ENCODE measurements around the gene PDXDC1. TPM values are rescaled to one million over a fixed set of nuclear protein-coding genes. Genes with fewer than 3 reads are reported as not detected.
"Not testable (repeated sequence)": the region's sequence is repeated elsewhere in the genome, so short reads cannot be mapped to it uniquely, and the experiment has no call there.

The PDXDC1 gene
- total RNA-seq, 3 donors from 2014 or later (not counting 1 experiment from before 2014, with no cell fraction given): 72.7 to 88.2 (median 75.1) TPM

GRCh38 chr16:15168953-15169652 is 194.3 kb downstream of the PDXDC1 start:
- H3K27me3 ChIP-seq (ENCODE audit: control insufficient read depth, insufficient read depth, low read length); DNase-seq; H3K27ac ChIP-seq (ENCODE audit: low read length); H3K36me3 ChIP-seq (ENCODE audit: control insufficient read depth, insufficient read depth, low read length); H3K9me3 ChIP-seq (ENCODE audit: control insufficient read depth, insufficient read depth, low read length); intact Hi-C loops (cut with micrococcal nuclease); H3K4me1 Mint-ChIP-seq; ATAC-seq; H3K4me1 ChIP-seq (ENCODE audit: control insufficient read depth, insufficient read depth, low read length); H3K9me3 Mint-ChIP-seq; H3K36me3 Mint-ChIP-seq; H3K4me3 ChIP-seq (ENCODE audit: low read length); H3K27ac Mint-ChIP-seq; H3K27me3 Mint-ChIP-seq (ENCODE audit: low read depth in 2 of 2); H3K4me3 Mint-ChIP-seq: not testable (repeated sequence)
- WGBS (ENCODE audit: insufficient coverage): 78% methylated on average over 3 of the region's 5 CpGs

GRCh38 chr16:15179909-15180308 is 205.1 kb downstream of the PDXDC1 start:
- H3K4me1 ChIP-seq (ENCODE audit: control insufficient read depth, insufficient read depth, low read length); H3K27me3 ChIP-seq (ENCODE audit: control insufficient read depth, insufficient read depth, low read length); H3K36me3 ChIP-seq (ENCODE audit: control insufficient read depth, insufficient read depth, low read length); H3K27ac Mint-ChIP-seq; ATAC-seq; H3K36me3 Mint-ChIP-seq; H3K9me3 Mint-ChIP-seq; H3K4me3 Mint-ChIP-seq; H3K27ac ChIP-seq (ENCODE audit: low read length); intact Hi-C loops (cut with micrococcal nuclease); DNase-seq; H3K9me3 ChIP-seq (ENCODE audit: control insufficient read depth, insufficient read depth, low read length); H3K4me3 ChIP-seq (ENCODE audit: low read length); H3K4me1 Mint-ChIP-seq: not testable (repeated sequence)
- peaks cover 3 to 11% of the 10 kb centered on the region in 2 donors for H3K27me3 Mint-ChIP-seq (ENCODE audit: low read depth in 2 of 2)
- WGBS (ENCODE audit: insufficient coverage): 86% methylated on average over 1 of the region's 3 CpGs

GRCh38 chr16:15180946-15181345 is 206.1 kb downstream of the PDXDC1 start:
- H3K27me3 Mint-ChIP-seq (ENCODE audit: low read depth in 2 of 2); H3K36me3 Mint-ChIP-seq; DNase-seq; H3K27ac Mint-ChIP-seq; intact Hi-C loops (cut with micrococcal nuclease); H3K36me3 ChIP-seq (ENCODE audit: control insufficient read depth, insufficient read depth, low read length); H3K4me3 ChIP-seq (ENCODE audit: low read length); H3K4me1 Mint-ChIP-seq; H3K4me3 Mint-ChIP-seq; H3K4me1 ChIP-seq (ENCODE audit: control insufficient read depth, insufficient read depth, low read length); ATAC-seq; H3K9me3 Mint-ChIP-seq; H3K27me3 ChIP-seq (ENCODE audit: control insufficient read depth, insufficient read depth, low read length); H3K27ac ChIP-seq (ENCODE audit: low read length); H3K9me3 ChIP-seq (ENCODE audit: control insufficient read depth, insufficient read depth, low read length): not testable (repeated sequence)
- no CpG with 5 or more reads among the region's 1 CpG for WGBS (ENCODE audit: insufficient coverage)

- H3K9me3 ChIP-seq (ENCODE audit: control insufficient read depth, insufficient read depth, low read length); H3K9me3 Mint-ChIP-seq; H3K4me3 Mint-ChIP-seq; H3K27me3 Mint-ChIP-seq (ENCODE audit: low read depth in 2 of 2); H3K36me3 ChIP-seq (ENCODE audit: control insufficient read depth, insufficient read depth, low read length); H3K4me1 Mint-ChIP-seq; DNase-seq; ATAC-seq; H3K36me3 Mint-ChIP-seq; H3K4me3 ChIP-seq (ENCODE audit: low read length); H3K27me3 ChIP-seq (ENCODE audit: control insufficient read depth, insufficient read depth, low read length); H3K27ac Mint-ChIP-seq; H3K27ac ChIP-seq (ENCODE audit: low read length); intact Hi-C loops (cut with micrococcal nuclease); H3K4me1 ChIP-seq (ENCODE audit: control insufficient read depth, insufficient read depth, low read length): not testable (repeated sequence)
- WGBS (ENCODE audit: insufficient coverage): 33% methylated on average over 1 of the region's 1 CpG
Observed at GRCh38 chr16:15184000-15184399, 209.2 kb downstream of the PDXDC1 start.

Other genes starting within 250 kb of the PDXDC1 start
- gene NPIPA2, start 232.5 kb upstream of the PDXDC1 start, total RNA-seq: 1 to 10 TPM in 2 of 3 donors, not detected in 1; 1.3 to 5.6 TPM
- 10 to 100 TPM; 49.1 to 70.2 (median 58.6) TPM for gene NOMO1, start 141.3 kb upstream of the PDXDC1 start, total RNA-seq
- 100 to 1,000 TPM; 123 to 136 (median 124) TPM for gene NPIPA1, start 37.6 kb upstream of the PDXDC1 start, total RNA-seq
- 10 to 100 TPM; 26.7 to 35.1 (median 30.3) TPM for gene NTAN1, start 81.0 kb downstream of the PDXDC1 start, total RNA-seq
- gene RRN3, start 119.2 kb downstream of the PDXDC1 start, total RNA-seq: 10 to 100 TPM; 40.8 to 45.3 (median 43.4) TPM

All from natural killer cell (primary cell).